MM.1S (cell line): ENCODE data around the gene CCDC63.

Source experiments
- DNase-seq: peaks from one replicate; pipeline ENCODE4 v3.0.0-alpha.2; 2015
- H2AFZ ChIP-seq: fragments of 300-600 bp; sonication (generic); 2 replicates; pipeline ENCODE4 v1.6.0; 2016; ENCODE audit warnings: antibody characterized with exemption, low read length
- H3F3A ChIP-seq: fragments of 300-600 bp; sonication (generic); 2 replicates; pipeline ENCODE4 v1.6.1; 2016; ENCODE audit warnings: mild to moderate bottlenecking, antibody characterized with exemption, low read length, moderate library complexity, mixed read lengths; ENCODE audit not compliant: insufficient read depth
- H3K27ac ChIP-seq: fragments of 300-600 bp; sonication (generic); 2 replicates; pipeline ENCODE4 v1.5.1; 2016; ENCODE audit warnings: mild to moderate bottlenecking, low read length
- H3K27me3 ChIP-seq: fragments of 300-600 bp; sonication (generic); replicated peaks from 2 replicates; pipeline ENCODE4 v1.6.0; 2016; ENCODE audit warnings: low read length; ENCODE audit not compliant: insufficient read depth
- H3K36me3 ChIP-seq: fragments of 300-600 bp; sonication (generic); replicated peaks from 2 replicates; pipeline ENCODE4 v1.6.1; 2016; ENCODE audit warnings: mild to moderate bottlenecking, low read length, mixed read lengths; ENCODE audit not compliant: insufficient read depth
- H3K4me1 ChIP-seq: fragments of 300-600 bp; sonication (generic); 2 replicates; pipeline ENCODE4 v1.6.1; 2016; ENCODE audit warnings: low read length, mixed read lengths
- H3K4me2 ChIP-seq: fragments of 300-600 bp; sonication (generic); 2 replicates; pipeline ENCODE4 v1.6.0; 2016; ENCODE audit warnings: low read depth, low read length
- H3K4me3 ChIP-seq: fragments of 300-600 bp; sonication (generic); 2 replicates; pipeline ENCODE4 v1.5.1; 2016; ENCODE audit warnings: low read length, mixed read lengths
- H3K79me2 ChIP-seq: fragments of 300-600 bp; sonication (generic); 2 replicates; pipeline ENCODE4 v1.6.1; 2016; ENCODE audit warnings: mixed run types, low read length, mixed read lengths
- H3K9ac ChIP-seq: fragments of 300-600 bp; sonication (generic); 2 replicates; pipeline ENCODE4 v1.6.1; 2016; ENCODE audit warnings: low read length, mixed read lengths
- H3K9me2 ChIP-seq: fragments of 300-600 bp; sonication (generic); replicated peaks from 2 replicates; pipeline ENCODE4 v1.6.1; 2016; ENCODE audit warnings: mild to moderate bottlenecking, low read length, mixed read lengths; ENCODE audit not compliant: insufficient read depth
- H3K9me3 ChIP-seq: fragments of 300-600 bp; sonication (generic); replicated peaks from 2 replicates; pipeline ENCODE4 v1.6.1; 2016; ENCODE audit warnings: mild to moderate bottlenecking, low read length, mixed read lengths; ENCODE audit not compliant: insufficient read depth
- H4K20me1 ChIP-seq: fragments of 300-600 bp; sonication (generic); 2 replicates; pipeline ENCODE4 v1.6.1; 2016; ENCODE audit warnings: mild to moderate bottlenecking, low read length, moderate library complexity, mixed read lengths; ENCODE audit not compliant: insufficient read depth
- CTCF ChIP-seq: fragments of 300-600 bp; sonication (generic); IDR thresholded peaks from 2 replicates; pipeline ENCODE4 v1.5.1; 2016; ENCODE audit warnings: antibody characterized with exemption, low read length, mixed read lengths
- EZH2 ChIP-seq: fragments of 300-600 bp; sonication (generic); optimal IDR thresholded peaks from 2 replicates; pipeline ENCODE3; 2017; ENCODE audit warnings: low read depth, mild to moderate bottlenecking, antibody characterized with exemption, low read length, mixed read lengths
- EZH2phosphoT487 ChIP-seq: fragments of 300-600 bp; sonication (generic); IDR thresholded peaks from 2 replicates; pipeline ENCODE4 v1.6.1; 2018; ENCODE audit warnings: antibody characterized with exemption, low read length

Gene CCDC63

GRCh38 chr12:110919720-110920119 lies 72.9 kb downstream of the CCDC63 start:
- Histone ChIP-seq H3K79me2 (no peaks in the 10 kb centered on the region), H3K4me2 (no peak overlapping the region), H3K36me3 (no peaks in the 10 kb centered on the region), H3K9me3 (no peaks in the 10 kb centered on the region), H4K20me1 (no peaks in the 10 kb centered on the region), H2AFZ (no peak overlapping the region), H3F3A (no peaks in the 10 kb centered on the region), H3K27me3 (no peaks in the 10 kb centered on the region), H3K27ac (no peak overlapping the region), H3K9me2 (no peaks in the 10 kb centered on the region), H3K4me1 (no peaks in the 10 kb centered on the region), H3K4me3 (no peak overlapping the region), H3K9ac (no peak overlapping the region)
- DNase-seq, result no peak
- TF ChIP-seq CTCF (no peak), EZH2phosphoT487 (no peak), EZH2 (no peak)

- Histone ChIP-seq H3K9me2 (no peaks in the 10 kb centered on the region), H3K36me3 (no peaks in the 10 kb centered on the region), H3K4me2 (no peak within 1 kb of the TSS), H4K20me1 (no peaks in the 10 kb centered on the region), H3F3A (no peaks in the 10 kb centered on the region), H2AFZ (no peak within 1 kb of the TSS), H3K9ac (no peak within 1 kb of the TSS), H3K27ac (no peak within 1 kb of the TSS), H3K27me3 (no peaks in the 10 kb centered on the region), H3K4me3 (no peak within 1 kb of the TSS), H3K79me2 (no peaks in the 10 kb centered on the region), H3K9me3 (no peaks in the 10 kb centered on the region), H3K4me1 (no peaks in the 10 kb centered on the region)
- DNase-seq, result no peak
- TF ChIP-seq EZH2, result no peak
- no peak for TF ChIP-seq EZH2phosphoT487
- no peak for TF ChIP-seq CTCF
Observed at GRCh38 chr12:110920324-110920910, 73.6 kb downstream of the CCDC63 start, which contains the start of gene MYL2. Gene MYL2 (minus strand): TSS chr12:110920579. CDS start chr12:110920529, 50 bp downstream.

- no peak overlapping the region for H3K4me2 ChIP-seq
- no peak overlapping the region for H2AFZ ChIP-seq
- H3K4me3 ChIP-seq, result no peak overlapping the region
- H3F3A ChIP-seq, result no peaks in the 10 kb centered on the region
- H3K79me2 ChIP-seq, result no peaks in the 10 kb centered on the region
- H3K27me3 ChIP-seq, result no peaks in the 10 kb centered on the region
- H3K9me3 ChIP-seq, result no peaks in the 10 kb centered on the region
- H3K9me2 ChIP-seq, result no peaks in the 10 kb centered on the region
- H4K20me1 ChIP-seq, result no peaks in the 10 kb centered on the region
- H3K36me3 ChIP-seq, result no peaks in the 10 kb centered on the region
- no peaks in the 10 kb centered on the region for H3K4me1 ChIP-seq
- no peak overlapping the region for H3K27ac ChIP-seq
- TF ChIP-seq EZH2phosphoT487 (no peak), EZH2 (no peak), CTCF (no peak)
- no peak overlapping the region for H3K9ac ChIP-seq
- no peak for DNase-seq
Observed at GRCh38 chr12:110921262-110921661, 74.5 kb downstream of the CCDC63 start.
